PC-3 (cell line): Measurements from ENCODE around the gene SOS1. TPM values are rescaled to one million over a fixed set of nuclear protein-coding genes. Genes with fewer than 3 reads are reported as not detected.
"Not testable (repeated sequence)": the region's sequence is repeated elsewhere in the genome, so short reads cannot be mapped to it uniquely, and the experiment has no call there.

Source experiments
- ATAC-seq: fragments of 200-7000 bp; cut with Tn5 transposase; 2 replicates; pipeline ENCODE4 v1.9.1; 2020; ENCODE audit warnings: mild to moderate bottlenecking, moderate library complexity
- BruUV-seq: library from RNA; stranded (reverse); fragments of 400-500 nt; replicated peaks from 2 replicates; lab custom pipeline; 2021; lab: Mats Ljungman, UMichigan
- CTCF ChIA-PET: fragments of 300-600 bp; sonication (Branson Sonifier 250); formaldehyde crosslinking; loops from one replicate; lab custom pipeline; 2022; ENCODE audit warnings: antibody characterized with exemption; lab: Charles Lee
- POLR2A ChIA-PET: fragments of 300-600 bp; sonication (Branson Sonifier 250); formaldehyde crosslinking; loops from one replicate; lab custom pipeline; 2022; ENCODE audit warnings: antibody characterized with exemption; ENCODE audit not compliant: unreplicated experiment; lab: Charles Lee
- DNase-seq: peaks from one replicate; pipeline ENCODE4 v3.0.0-alpha.2; 2015
- H2AFZ ChIP-seq: fragments of 300-600 bp; sonication (generic); 2 replicates; pipeline ENCODE4 v1.6.0; 2016; ENCODE audit warnings: antibody characterized with exemption, low read length
- H3F3A ChIP-seq: fragments of 300-600 bp; sonication (generic); one replicate; pipeline ENCODE4 v1.6.0; 2017; ENCODE audit warnings: antibody characterized with exemption, low read length, control low read depth, mild to moderate bottlenecking; ENCODE audit not compliant: unreplicated experiment
- H3K27ac ChIP-seq: fragments of 300-600 bp; sonication (generic); 2 replicates; pipeline ENCODE4 v1.5.1; 2016; ENCODE audit warnings: mild to moderate bottlenecking, low read length
- H3K27me3 ChIP-seq: fragments of 300-600 bp; sonication (generic); 2 replicates; pipeline ENCODE4 v1.6.1; 2016; ENCODE audit warnings: low read length, mixed read lengths
- H3K36me3 ChIP-seq: fragments of 300-600 bp; sonication (generic); 2 replicates; pipeline ENCODE4 v1.6.1; 2016; ENCODE audit warnings: low read depth, mixed run types, low read length, mixed read lengths
- H3K4me1 ChIP-seq: fragments of 300-600 bp; sonication (generic); 2 replicates; pipeline ENCODE4 v1.5.1; 2016; ENCODE audit warnings: low read length; ENCODE audit not compliant: insufficient read depth
- H3K4me2 ChIP-seq: fragments of 300-600 bp; sonication (generic); 2 replicates; pipeline ENCODE4 v1.6.0; 2016; ENCODE audit warnings: low read length
- H3K4me3 ChIP-seq: fragments of 300-600 bp; sonication (generic); 2 replicates; pipeline ENCODE4 v1.5.1; 2016; ENCODE audit warnings: mild to moderate bottlenecking, low read length, mixed read lengths
- H3K79me2 ChIP-seq: fragments of 300-600 bp; sonication (generic); 2 replicates; pipeline ENCODE4 v1.6.1; 2017; ENCODE audit warnings: low read length, mixed read lengths
- H3K9ac ChIP-seq: fragments of 300-600 bp; sonication (generic); 2 replicates; pipeline ENCODE4 v1.6.0; 2016; ENCODE audit warnings: mild to moderate bottlenecking, low read length
- H3K9me2 ChIP-seq: fragments of 300-600 bp; sonication (generic); replicated peaks from 2 replicates; pipeline ENCODE4 v1.6.1; 2016; ENCODE audit warnings: mixed run types, low read length, mixed read lengths
- H3K9me3 ChIP-seq: fragments of 300-600 bp; sonication (generic); 2 replicates; pipeline ENCODE4 v1.6.1; 2016; ENCODE audit warnings: low read length, mixed read lengths
- H4K20me1 ChIP-seq: fragments of 300-600 bp; sonication (generic); 2 replicates; pipeline ENCODE4 v1.6.1; 2016; ENCODE audit warnings: low read length, mixed read lengths
- EZH2 ChIP-seq: fragments of 300-600 bp; sonication (generic); IDR thresholded peaks from one replicate; pipeline ENCODE4 v1.6.1; 2017; ENCODE audit warnings: antibody characterized with exemption, mild to moderate bottlenecking, low read length; ENCODE audit not compliant: unreplicated experiment
- EZH2phosphoT487 ChIP-seq: fragments of 300-600 bp; sonication (generic); IDR thresholded peaks from 2 replicates; pipeline ENCODE4 v1.6.1; 2018; ENCODE audit warnings: mild to moderate bottlenecking, antibody characterized with exemption, low read length, borderline replicate concordance
- intact Hi-C: fragments of 100-400 bp; cut with micrococcal nuclease; formaldehyde crosslinking; loops from 2 replicates; pipeline ENCODE4 v1.9.0; 2023
- total RNA-seq: library from RNA; depleted of rRNA; stranded (reverse); fragments of >200 nt; gene quantifications from 2 replicates; pipeline ENCODE4 v1.2.3, GENCODE V29; 2014
- TF ChIP-seq, protein P1 (sequence below): fragments of 300-600 bp; sonication (generic); conservative IDR thresholded peaks from 2 replicates; pipeline ENCODE4 v1.5.1; 2017; ENCODE audit warnings: antibody characterized with exemption, low read depth, mild to moderate bottlenecking, low read length

SOS1 gene
- total RNA-seq, 1 experiment from 2014 or later: 9.7 TPM

DNA sequence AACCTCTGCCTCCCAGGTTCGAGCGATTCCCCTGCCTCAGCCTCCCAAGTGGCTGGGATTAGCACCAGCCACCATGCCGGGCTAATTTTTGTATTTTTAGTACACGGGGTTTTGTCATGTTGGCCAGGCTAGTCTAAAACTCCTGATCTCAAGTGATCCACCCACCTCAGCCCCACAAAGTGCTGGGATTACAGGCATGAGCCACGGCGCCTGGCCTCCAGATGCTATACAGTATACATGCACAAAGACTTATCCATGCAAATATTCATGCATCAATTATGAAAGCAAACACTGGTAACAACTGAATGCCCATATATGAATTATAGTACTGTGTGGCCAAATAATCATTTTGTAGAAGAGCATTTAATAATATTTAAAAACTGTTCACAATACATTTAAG, 36.0 kb upstream of the SOS1 start:
- Histone ChIP-seq H3K36me3 (no peaks in the 10 kb centered on the region), H3K4me1 (peaks cover 14% of the 10 kb centered on the region), H3K4me3 (no peak overlapping the region), H3K9ac (no peak overlapping the region), H3K4me2 (no peak overlapping the region), H3K27me3 (no peaks in the 10 kb centered on the region), H3F3A (no peaks in the 10 kb centered on the region), H2AFZ (no peak overlapping the region), H3K9me3 (no peaks in the 10 kb centered on the region), H4K20me1 (no peaks in the 10 kb centered on the region), H3K9me2 (no peaks in the 10 kb centered on the region; the same call in 1 of the 2 replicates), H3K27ac (no peak overlapping the region), H3K79me2 (no peaks in the 10 kb centered on the region)
- ATAC-seq: no peak
- intact Hi-C loops: no loop called here
- DNase-seq: no peak
- no TSS peak for BruUV-seq
- ChIA-PET CTCF (no interaction called here), POLR2A (no interaction called here)
- no peak for TF ChIP-seq EZH2
- TF ChIP-seq EZH2phosphoT487: no peak

DNA sequence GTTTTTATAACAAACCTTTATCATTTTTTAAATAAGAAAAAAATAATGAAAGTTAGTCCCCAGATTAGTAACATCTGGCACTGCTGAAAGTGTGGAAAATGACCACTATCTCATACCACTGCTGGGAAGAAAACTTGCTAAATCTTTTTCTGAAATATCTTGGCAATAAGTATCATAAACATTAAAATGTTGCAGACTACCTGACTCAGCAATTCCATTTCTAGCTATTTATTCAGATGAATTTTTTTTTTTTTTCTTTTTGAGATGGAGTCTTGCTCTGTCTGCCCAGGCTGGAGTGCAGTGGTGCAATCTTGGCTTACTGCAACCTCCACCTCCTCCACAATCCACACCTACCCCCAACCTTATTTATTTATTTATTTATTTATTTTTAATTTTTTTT, 35.3 kb upstream of the SOS1 start:
- ChIA-PET CTCF (no interaction called here), POLR2A (no interaction called here)
- H3K27ac ChIP-seq: no peak overlapping the region
- BruUV-seq: no TSS peak
- H3K4me3 ChIP-seq: no peak overlapping the region
- intact Hi-C loops: no loop called here
- no peak overlapping the region for H2AFZ ChIP-seq
- TF ChIP-seq, protein P1, sequence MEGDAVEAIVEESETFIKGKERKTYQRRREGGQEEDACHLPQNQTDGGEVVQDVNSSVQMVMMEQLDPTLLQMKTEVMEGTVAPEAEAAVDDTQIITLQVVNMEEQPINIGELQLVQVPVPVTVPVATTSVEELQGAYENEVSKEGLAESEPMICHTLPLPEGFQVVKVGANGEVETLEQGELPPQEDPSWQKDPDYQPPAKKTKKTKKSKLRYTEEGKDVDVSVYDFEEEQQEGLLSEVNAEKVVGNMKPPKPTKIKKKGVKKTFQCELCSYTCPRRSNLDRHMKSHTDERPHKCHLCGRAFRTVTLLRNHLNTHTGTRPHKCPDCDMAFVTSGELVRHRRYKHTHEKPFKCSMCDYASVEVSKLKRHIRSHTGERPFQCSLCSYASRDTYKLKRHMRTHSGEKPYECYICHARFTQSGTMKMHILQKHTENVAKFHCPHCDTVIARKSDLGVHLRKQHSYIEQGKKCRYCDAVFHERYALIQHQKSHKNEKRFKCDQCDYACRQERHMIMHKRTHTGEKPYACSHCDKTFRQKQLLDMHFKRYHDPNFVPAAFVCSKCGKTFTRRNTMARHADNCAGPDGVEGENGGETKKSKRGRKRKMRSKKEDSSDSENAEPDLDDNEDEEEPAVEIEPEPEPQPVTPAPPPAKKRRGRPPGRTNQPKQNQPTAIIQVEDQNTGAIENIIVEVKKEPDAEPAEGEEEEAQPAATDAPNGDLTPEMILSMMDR: no peak
- TF ChIP-seq EZH2phosphoT487: no peak
- no peak for TF ChIP-seq EZH2
- no peaks in the 10 kb centered on the region for H3K36me3 ChIP-seq
- H4K20me1 ChIP-seq: no peaks in the 10 kb centered on the region
- no peaks in the 10 kb centered on the region for H3K27me3 ChIP-seq
- H3K79me2 ChIP-seq: no peaks in the 10 kb centered on the region
- H3K9ac ChIP-seq: no peak overlapping the region
- no peaks in the 10 kb centered on the region; the same call in 1 of the 2 replicates for H3K9me2 ChIP-seq
- ATAC-seq (no peak), DNase-seq (no peak)
- H3K4me2 ChIP-seq: no peak overlapping the region
- peaks cover 14% of the 10 kb centered on the region for H3K4me1 ChIP-seq
- no peaks in the 10 kb centered on the region for H3K9me3 ChIP-seq
- no peaks in the 10 kb centered on the region for H3F3A ChIP-seq

DNA sequence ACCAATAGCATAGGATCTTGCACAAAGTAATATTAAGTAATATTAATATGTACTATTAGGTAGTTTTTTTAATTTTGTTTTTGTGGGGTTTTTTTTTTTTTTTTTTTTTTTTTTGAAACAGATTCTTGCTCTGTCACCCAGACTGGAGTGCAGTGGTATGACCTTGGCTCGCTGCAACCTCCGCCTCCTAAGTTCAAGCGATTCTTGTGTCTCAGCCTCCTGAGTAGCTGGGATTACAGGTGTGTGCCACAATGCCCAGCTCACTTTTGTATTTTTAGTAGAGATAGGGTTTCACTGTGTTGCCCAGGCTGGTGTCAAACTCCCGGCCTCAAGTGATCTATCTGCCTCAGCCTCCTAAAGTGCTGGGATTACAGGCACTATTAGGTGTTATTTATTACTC, 34.7 kb upstream of the SOS1 start:
- CTCF ChIA-PET, H3K4me3 ChIP-seq, H4K20me1 ChIP-seq, BruUV-seq, intact Hi-C loops, H3K27ac ChIP-seq, ATAC-seq, H3F3A ChIP-seq, H3K79me2 ChIP-seq, H3K36me3 ChIP-seq, H3K27me3 ChIP-seq, H3K9me3 ChIP-seq, H3K9me2 ChIP-seq, H3K4me2 ChIP-seq, DNase-seq, H3K9ac ChIP-seq, POLR2A ChIA-PET, H2AFZ ChIP-seq: not testable (repeated sequence)
- H3K4me1 ChIP-seq: peaks cover 14% of the 10 kb centered on the region

DNA sequence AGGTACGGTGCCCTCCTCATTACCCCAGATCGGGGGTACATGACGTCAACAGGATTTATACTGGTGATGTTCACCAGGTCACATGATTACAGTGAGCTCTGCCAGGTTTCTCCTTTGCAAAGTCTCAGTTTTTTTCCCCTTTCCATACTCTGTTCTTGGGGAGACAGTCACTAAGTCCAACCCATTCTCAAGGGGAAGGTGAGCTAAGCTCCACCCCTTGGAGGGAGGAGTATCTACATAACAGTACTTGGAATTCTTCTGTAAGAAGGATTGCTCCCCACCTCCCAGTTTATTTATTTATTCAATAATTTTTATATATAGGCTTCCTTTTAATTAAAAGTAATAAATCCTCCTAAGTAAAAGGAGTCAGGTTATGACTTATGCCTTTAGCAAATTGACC, 34.1 kb upstream of the SOS1 start:
- Histone ChIP-seq H3K9me2 (no peaks in the 10 kb centered on the region; the same call in 1 of the 2 replicates), H3K9me3 (no peaks in the 10 kb centered on the region), H3K79me2 (no peaks in the 10 kb centered on the region), H3K4me3 (no peak overlapping the region), H3K27me3 (no peaks in the 10 kb centered on the region), H3K4me2 (no peak overlapping the region), H3K36me3 (no peaks in the 10 kb centered on the region), H4K20me1 (no peaks in the 10 kb centered on the region), H3K9ac (no peak overlapping the region), H2AFZ (no peak overlapping the region), H3F3A (no peaks in the 10 kb centered on the region), H3K27ac (no peak overlapping the region), H3K4me1 (peaks cover 14% of the 10 kb centered on the region)
- ChIA-PET POLR2A (no interaction called here), CTCF (no interaction called here)
- ATAC-seq (no peak), DNase-seq (no peak)
- intact Hi-C loops: no loop called here
- BruUV-seq: no TSS peak
- TF ChIP-seq EZH2phosphoT487: no peak
- no peak for TF ChIP-seq EZH2
- TF ChIP-seq, protein P1: no peak
